ENCODE data around the gene CAMTA1.
A peak's percentile ranks its signal among the peaks of the same experiment; 100 is the strongest.

The CAMTA1 gene

DNA sequence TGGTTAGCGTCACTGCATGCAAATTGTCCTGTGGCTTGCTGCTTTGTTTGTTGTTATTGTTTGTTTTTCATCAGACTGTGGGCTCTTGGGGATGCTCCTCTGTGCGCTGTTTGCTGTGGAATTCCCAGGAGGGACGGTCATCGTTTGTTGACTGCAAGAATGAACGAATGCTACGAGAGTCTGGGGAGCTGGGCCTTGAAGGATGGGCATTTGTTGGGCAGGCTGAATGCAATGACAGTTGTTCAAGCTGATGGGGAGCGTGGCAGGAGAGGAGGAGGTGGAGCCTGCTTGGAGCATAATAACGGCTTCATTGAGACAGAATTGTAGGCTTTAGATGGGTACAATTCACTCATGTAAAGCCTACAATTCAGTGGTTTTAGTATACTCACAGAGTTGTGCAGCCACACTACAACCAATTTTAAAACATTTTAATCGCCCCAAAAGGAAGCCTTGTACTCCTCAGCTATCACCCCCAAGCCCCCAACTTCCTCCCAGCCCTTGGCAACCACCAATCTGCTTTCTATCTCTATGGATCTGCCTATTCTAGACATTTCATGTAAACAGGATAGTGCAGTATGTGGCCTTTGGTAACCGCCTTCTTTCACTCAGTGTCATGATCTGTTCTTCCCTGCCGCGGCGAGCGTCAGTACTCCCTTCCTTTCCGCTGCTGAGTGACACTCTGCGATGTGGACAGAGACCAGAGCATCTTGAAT lies 190.2 kb downstream of the CAMTA1 start:
- peak in 4 of 51 donors; percentile 14 to 31 (median 20) for DNase-seq

DNA sequence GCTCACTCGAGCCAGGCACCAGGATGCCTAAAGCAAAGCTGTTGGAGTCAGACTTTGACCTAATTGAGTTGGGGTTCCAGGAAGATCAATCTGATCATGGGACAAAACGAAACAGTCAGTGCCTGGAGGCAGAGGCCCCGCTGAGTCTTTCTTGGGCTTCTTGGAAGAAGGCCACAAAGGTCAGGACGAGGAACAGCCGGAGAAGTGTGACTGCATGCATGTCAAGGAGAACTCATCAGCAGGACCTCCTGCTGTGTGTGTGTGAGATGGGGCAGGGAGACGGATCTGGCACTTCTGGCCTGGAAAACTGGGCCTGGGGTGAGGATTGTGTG lies 190.8 kb downstream of the CAMTA1 start:
- no peak for DNase-seq

- no peak for DNase-seq
These were observed 193.9 kb downstream of the CAMTA1 start for GRCh38 chr1:6979003-6979613.

GRCh38 chr1:6981595-6981994 lies 196.3 kb downstream of the CAMTA1 start:
- DNase-seq: no peak

DNA sequence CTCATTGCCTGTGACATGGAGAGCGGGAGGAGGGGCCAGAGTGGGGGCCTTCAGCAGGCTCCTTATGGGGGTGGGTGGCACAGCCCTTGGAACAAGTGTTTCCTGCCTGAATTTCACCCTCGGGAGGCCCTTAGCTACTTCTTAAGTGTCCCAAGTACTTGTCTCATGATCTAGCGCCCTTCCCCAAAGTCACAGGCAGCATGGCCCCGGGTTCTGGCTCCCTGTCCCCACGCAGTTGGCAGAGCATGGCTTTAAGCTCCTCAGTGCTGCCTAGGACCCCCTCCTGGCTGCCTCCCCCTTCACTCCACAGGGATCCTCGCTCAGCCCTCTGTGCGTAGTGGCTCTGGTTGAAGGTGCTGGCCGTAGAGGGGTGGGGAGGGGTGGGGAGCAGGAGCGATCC lies 197.2 kb downstream of the CAMTA1 start:
- DNase-seq: no peak

GRCh38 chr1:6982860-6983259 lies 197.6 kb downstream of the CAMTA1 start:
- DNase-seq: no peak

DNA sequence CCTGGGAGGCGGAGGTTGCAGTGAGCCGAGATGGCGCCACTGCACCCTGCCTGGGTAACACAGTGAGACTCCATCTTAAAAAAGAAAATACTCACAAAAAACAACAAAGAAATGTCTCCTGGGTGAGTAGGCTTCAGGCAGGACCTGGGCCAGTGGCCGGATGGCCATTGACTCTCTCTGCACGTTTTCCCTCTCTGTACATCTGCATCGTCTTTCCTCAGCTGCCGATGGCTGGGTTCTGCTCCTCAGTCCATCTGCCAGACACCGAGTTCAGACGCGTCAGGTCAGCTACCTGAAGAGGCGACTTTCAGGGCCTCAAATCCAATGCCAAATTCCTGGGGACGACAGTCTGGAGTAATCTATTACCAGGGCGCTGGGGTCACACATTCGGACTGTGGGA lies 199.3 kb downstream of the CAMTA1 start:
- DNase-seq: no peak

DNA sequence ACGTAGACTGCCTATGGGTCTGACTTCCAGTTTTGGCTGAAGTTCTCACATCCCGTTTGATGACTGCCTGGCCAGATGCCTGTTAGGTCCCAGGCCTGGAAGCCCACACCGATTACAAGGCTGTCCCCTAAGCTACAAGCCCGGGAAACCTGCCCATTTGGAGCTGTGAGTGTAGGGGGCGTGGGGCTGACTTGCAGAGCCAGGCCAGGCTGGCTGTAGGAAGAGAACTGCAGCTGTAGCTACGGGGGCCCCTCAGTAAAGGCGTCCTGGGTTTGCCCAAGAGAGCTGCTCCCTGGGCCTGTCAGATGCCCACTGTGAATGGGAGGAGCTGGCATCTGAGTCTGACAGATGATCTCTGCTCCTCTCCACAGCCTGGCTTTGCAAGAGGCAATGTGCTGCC lies 199.7 kb downstream of the CAMTA1 start:
- peak in 35 of 51 donors; percentile 13 to 76 (median 40) for DNase-seq

GRCh38 chr1:6985549-6986276 lies 200.5 kb downstream of the CAMTA1 start:
- no peak for DNase-seq

DNA sequence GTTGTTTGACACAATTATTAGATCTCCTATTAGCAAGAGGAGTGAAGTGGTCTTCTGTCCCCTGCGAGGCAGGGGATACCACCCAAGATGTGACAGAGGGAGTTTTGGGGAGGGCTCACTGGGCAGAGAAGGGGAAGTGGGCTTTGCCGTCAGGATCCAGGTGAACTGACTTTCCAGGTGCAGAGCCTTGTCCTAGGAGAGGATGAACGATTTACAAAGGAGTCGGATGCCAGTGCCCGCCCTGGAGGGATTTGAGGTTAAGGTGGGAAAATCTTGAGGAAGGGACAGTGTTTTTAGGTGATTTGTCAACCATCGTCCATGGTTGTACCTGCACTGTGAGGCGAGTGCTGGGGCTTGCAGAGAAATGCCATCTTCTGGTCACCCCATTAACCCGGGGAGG lies 201.0 kb downstream of the CAMTA1 start:
- DNase-seq: no peak

DNA sequence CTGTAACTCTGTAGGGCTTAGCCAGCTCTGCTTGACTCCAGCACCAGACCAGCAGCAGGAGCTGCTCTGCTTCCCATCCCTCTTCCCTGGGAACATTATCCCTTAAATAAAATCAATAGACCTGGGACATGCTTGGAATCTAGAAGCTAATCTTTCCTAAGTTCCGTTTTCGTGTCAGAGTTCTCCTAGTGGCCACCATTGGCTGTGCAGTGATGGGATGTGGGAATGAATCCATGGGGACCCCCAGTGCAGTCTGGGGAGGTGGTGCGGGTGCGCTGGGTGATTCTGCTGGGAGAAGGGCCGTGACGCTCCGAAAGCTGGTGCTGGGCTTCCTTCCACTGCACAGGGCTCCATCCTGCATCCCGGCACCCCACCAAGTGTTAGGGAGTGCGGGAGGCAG lies 202.7 kb downstream of the CAMTA1 start:
- DNase-seq: no peak

DNA sequence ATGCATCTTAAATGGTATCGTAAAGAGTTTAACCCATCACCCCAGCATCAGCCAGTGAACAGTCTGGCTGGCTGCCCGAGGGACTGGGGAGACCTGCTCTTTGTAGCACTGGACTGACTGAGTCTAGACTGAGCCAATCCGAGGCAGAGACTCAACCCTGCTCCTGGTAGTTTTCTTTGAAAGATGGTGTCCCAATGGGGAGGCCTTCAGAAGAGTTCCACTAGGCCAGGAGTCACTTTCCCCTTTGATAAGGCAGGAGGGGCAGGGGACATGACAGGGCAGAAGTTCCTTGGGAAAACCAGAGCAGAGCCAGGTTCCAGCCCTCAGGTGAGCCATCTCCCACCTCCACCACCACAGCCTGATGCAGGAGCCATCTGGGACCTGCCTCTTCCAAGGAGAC lies 203.5 kb downstream of the CAMTA1 start:
- DNase-seq: no peak

- no peak for DNase-seq
These were observed 204.2 kb downstream of the CAMTA1 start for GRCh38 chr1:6989212-6990159.

DNA sequence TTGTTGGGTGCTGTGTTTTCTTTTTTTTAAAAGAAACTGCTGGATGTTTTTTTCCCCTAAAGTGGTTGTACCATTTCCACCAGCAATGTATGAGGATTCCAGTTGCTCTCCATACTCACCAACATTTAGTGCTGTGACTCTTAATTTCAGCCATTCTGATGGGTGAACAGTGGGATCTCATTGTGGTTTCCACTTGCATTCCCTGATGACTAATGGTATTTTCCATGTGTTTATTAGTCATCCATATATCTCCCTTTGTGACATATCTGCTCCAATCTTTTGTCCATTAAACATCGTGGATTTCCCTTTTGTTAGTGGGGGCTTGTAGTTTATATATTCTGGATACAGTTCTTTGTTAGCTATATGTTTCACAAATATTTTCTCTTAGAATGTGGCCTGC lies 206.0 kb downstream of the CAMTA1 start:
- DNase-seq: no peak

- DNase-seq: no peak
These were observed 210.5 kb downstream of the CAMTA1 start for GRCh38 chr1:6995789-6996188.

GRCh38 chr1:6996371-6996770 lies 211.1 kb downstream of the CAMTA1 start:
- DNase-seq: no peak

DNA sequence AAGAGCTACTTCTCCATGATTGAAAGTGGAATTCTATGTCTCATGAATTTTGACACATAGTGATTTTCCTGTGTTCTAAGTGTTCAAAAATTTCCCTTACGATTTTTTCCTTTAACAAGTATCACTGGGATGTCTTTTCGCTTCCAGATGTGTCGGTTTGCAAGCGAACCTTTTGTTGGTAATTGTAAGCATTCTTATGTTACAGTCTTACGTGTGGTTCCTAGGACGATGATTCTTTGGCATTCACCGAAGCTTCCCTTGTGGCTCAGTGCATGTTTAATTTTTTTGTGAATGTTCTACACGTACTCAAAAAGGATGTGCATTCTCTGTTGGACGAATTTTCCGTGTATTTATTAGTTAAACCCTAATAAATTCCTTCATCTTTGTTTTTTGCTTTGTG lies 211.6 kb downstream of the CAMTA1 start:
- no peak for DNase-seq

GRCh38 chr1:6998267-6998666 lies 213.0 kb downstream of the CAMTA1 start:
- DNase-seq: no peak

- no peak for DNase-seq
These were observed 214.6 kb downstream of the CAMTA1 start for GRCh38 chr1:6999826-7000225.

DNA sequence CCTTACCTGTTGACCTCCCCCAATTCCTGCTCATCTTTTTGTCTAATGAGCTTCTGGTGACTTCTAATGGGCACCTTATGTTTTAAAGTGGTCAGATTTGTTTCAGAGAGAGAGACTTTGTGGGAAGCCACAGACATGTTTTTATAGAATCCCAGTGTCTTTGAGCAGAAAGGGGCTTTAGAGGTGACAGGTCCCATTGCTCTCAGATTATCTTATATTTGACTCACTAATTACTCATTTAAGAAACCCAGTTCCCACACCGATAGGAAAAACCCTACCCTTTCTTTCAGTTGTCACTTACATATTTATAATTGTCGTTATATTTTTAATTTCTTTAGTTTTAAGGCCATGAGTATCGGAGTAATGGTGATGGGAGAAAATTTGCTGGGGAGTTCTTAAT lies 215.5 kb downstream of the CAMTA1 start:
- DNase-seq: no peak

DNA sequence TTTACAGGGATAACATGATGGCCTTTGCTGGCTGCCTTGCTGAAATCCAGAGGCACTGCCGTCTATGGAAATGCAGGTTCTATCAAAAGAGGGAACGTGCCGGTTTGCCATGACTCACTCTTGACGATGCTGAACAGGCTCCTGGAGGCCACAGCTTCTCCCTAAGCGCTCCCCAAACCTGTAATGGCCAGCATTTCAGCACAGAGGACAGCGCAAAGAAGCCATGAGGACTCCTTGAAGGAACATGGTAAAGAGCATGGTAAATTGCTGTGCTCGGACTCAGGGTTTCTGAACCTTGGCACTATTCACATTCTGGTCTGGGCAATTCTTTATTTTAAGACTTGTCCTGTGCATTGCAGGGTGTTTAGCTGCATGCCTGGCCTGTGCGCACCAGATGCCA lies 217.5 kb downstream of the CAMTA1 start:
- no peak for DNase-seq

GRCh38 chr1:7003676-7004075 lies 218.4 kb downstream of the CAMTA1 start:
- DNase-seq: no peak

Measured in hypothalamus (tissue), 51 donors.